NCI-H2107 (cell line): ENCODE data around the gene FRS3.
A peak's percentile ranks its signal among the peaks of the same experiment; 100 is the strongest.

Experiments used
- DNase-seq: peaks from one replicate; lab custom pipeline; 2025; lab: John Stamatoyannopoulos, UW

The FRS3 gene

DNA sequence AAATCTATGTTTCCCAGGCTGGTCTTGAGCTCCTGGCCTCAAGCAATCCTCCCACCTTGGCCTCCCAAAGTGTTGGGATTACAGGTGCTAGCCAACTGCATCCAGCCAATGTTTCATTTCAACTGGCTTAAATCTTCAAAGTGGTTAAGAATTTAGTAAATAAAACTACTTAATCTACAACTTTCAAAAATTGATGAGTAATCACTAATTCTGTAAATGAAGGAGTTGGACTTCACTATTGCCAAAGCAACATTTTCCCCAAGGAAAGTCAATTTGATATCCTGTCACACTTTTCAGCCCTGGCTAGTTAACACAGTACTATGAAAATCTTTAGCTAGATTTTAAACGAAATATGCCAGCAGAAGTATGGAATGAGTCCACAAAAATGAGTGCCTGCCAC is 11.6 kb upstream of the FRS3 start:
- no peak for DNase-seq

DNA sequence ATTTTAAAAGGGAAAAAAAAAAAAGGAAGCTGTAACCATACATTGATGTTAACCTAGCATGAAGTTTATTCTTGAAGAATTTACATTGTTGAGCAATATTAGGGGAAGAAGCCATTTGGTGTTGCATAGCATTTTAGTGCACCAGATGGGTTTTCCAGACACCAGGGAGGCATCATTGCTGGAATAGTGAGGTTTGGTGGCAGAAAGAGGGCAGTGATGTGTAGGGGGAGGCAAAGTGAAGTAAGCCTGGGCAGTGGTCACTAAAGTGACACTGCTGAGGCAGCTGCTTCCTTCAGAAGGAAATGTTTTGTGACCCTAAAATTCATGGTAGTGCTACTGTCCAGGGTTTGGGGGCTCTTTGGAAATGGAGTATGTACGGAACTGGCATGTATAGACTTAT is 10.3 kb upstream of the FRS3 start:
- DNase-seq = no peak

GRCh38 chr6:41789390-41789724 is 9.7 kb upstream of the FRS3 start:
- DNase-seq = no peak

DNA sequence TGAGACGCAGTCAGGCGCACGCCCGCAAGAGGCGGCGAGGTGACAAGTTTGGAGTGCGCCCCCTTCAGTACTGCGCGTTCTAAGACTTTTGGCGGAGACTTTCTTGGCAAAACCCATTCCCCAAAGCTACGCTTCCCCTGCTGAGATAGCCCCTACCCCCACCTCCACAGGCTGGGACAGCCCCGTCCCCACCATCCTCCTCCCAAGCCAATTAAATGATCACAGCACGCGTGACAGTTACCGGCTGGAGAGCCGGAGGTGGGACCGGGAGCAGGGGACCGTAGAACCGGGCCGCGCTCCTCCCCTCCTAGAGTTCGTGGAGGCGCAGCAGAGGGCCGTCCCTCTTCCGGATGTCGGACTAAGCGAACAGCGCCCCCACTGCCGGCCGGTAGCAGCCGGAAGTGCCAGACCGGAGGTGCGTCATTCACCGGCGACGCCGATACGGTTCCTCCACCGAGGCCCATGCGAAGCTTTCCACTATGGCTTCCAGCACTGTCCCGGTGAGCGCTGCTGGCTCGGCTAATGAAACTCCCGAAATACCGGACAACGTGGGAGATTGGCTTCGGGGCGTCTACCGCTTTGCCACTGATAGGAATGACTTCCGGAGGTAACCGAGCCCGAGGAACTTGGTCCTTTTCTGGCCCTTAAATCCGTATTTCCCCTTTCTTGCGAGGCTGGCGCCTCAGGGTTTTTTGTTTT is 7.7 kb upstream of the FRS3 start, which contains the start of gene TOMM6:
Gene TOMM6, plus strand, starts transcription at position 476 of the 699 bp plus-strand sequence. Its CDS starts 4 bp downstream, at position 480.
- DNase-seq = peak; percentile 70

DNA sequence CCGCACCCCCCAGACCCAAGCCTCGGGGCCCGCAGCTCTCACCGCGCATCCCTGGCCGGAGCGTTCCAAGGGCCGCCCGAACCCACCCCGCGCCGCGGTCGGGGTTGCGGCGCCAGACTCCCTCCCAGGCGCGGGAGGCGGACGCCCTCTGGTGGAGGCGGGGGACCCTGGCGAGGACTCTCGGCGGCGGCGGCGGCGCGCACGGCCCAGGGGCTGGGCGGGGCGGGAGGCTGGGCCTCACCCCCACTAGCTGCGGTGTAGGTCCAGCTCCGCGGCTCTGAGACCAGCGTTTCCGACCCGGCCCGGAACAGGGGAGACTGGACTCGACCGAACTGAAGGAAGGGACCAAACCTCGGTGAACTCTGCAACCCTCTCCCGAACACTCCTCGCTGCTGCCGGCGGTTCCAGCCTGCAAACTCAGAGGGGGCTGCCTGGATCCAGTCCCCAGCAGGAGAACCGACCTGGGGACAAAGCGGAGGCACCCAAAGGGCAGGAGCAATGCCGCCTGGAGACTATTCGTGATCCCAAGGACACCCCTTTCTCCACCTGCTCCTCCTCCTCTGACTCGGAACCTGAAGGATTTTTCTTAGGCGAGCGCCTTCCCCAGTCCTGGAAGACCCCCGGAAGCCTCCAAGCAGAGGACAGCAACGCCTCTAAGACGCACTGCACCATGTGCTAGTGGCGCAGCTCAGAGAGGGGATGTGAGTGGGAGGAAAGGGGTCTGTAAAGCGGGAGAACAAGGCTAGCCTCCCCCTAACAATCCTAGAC is 6.9 kb upstream of the FRS3 start:
- DNase-seq = peak; percentile 12

DNA sequence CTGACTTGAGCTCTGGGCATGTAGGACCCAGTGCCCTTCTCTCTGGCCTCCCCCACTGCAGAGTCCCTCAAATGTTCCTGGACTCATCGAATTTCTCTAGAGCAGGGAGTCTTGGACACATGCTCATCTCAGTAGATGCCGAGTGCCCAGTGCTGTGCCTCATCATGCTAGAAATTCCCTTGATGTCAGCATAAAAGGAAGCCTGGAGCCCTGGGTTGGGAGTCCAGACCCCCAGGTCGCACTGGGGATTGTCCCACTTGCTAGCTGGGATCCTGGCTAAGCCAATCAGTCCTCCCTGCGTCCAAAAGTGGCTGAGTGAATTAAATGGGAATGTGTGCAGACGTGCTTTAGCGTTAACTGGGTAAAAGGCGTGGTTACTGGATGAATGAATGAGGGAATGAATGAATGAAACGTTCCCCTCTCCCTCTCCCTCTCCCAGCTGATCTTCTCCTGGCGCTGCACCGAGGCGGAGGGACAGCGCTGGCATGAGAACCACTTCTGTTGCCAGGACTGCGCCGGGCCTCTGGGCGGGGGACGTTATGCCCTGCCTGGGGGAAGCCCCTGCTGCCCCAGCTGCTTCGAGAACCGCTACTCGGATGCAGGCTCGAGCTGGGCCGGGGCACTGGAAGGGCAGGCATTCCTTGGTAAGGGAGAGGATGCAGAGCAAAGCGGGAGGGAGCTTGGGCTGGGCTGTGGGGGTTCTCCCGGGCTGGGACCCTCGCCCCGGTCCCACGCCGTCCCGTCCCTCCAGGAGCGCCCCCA is 6.2 kb upstream of the FRS3 start:
- no peak for DNase-seq

GRCh38 chr6:41785254-41785653 is 5.6 kb upstream of the FRS3 start:
- DNase-seq = no peak

- DNase-seq = no peak
Observed at GRCh38 chr6:41784581-41785171, 5.0 kb upstream of the FRS3 start.

DNA sequence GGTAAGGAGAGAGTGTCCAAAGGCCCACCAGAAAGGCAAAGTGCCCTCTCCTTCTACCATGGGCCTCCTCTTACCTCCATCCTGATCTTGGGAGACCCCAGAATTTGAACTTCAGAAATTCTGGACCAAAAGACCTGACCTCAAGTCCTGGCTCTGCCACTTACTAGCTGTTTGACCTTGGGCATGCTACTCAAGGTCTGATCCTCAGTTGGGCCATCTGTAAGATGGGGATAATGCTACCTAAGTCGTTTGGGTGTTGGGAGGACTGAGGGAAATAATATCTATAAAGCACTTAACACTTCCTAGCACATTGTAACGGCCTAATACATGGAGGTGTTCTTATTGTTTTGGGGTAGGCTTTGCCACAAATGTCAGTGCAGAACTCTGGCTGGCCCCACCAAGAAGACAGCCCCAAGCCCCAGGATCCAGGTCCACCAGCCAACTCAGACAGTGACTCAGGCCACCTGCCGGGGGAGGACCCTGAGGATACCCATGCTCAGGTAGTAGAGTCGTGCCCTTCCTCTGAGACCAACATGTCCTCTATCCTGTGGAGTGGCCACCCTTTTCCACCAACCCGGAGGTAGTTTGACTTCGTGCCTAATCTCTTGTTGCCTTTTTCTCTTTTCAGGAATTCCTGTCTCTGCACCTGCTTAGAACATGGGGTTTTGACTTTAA is 3.5 kb upstream of the FRS3 start:
- DNase-seq = no peak

DNA sequence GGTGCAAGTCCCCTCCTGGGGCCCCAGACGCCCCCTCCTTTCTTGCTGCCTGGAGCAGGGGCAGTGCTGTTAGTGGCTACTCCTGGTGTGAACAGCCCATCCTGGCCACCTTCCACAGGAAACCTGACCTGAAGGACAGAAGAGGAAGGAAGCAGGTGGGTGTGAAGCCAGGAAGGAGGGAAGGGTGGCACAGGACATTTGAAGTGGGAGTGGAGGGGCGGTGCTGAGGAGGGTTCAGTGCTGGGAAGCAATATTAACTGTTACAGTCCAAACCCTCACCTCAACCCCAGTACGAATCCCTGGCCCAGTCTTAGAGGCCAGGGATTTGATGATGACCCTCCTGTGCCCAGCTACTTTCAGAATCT is 1.6 kb upstream of the FRS3 start:
- no peak for DNase-seq

DNA sequence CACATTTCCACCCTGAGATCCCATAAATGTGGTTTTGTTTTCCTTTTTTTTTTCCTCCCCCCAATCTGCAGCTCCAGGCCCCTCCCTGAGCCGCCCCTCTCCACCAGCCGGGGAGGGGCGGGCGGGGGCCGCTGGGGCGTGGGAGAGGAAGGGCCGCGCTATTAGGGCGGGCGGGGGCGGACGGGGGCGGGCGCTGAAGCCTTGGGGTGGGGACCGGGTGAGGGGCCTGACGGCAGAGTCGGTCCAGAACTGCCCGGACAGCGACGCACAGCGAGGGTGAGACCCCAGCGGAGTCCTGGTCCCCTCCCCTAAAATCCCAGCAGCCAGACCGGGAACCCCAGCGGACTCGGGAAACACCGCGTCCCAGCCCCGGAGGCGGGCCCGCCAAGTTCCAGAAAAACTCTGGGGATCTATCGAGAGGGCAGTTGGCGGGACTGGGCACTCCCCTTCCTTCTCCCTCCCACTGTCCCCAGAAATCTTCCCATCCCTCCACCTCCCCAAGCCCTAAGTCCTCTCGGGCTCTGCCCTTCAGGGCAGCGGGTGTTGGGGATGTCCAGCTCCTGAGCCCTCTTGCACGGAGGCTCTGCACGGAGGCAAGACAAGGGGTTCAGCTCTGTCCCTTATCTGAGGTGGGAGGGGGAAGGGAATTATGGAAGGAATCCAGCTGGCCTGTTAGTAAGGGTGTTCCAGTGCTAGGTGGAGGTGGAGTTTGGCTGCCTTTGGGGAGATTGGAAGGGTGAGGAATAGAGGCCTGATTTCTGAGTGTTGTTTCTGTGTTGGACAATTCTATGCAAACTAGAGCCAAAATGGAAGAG is 1.1 kb upstream of the FRS3 start, which contains the start of gene PRICKLE4:
Gene PRICKLE4, plus strand, starts transcription at position 232 of the 815 bp plus-strand sequence. CDS start 2,692 bp downstream, outside the sequence.
- DNase-seq = no peak

GRCh38 chr6:41779336-41779735 is 364 bp downstream of the FRS3 start:
- DNase-seq = no peak

- no peak for DNase-seq
Observed at GRCh38 chr6:41778895-41779294, 805 bp downstream of the FRS3 start.

GRCh38 chr6:41777551-41778285 is 2.0 kb downstream of the FRS3 start:
- no peak for DNase-seq

GRCh38 chr6:41775293-41775882 is 4.3 kb downstream of the FRS3 start:
- DNase-seq = no peak

- no peak for DNase-seq
Observed at GRCh38 chr6:41774841-41775240, 4.9 kb downstream of the FRS3 start.

- no peak for DNase-seq
Observed at GRCh38 chr6:41771058-41771983, 8.4 kb downstream of the FRS3 start.

GRCh38 chr6:41770381-41771057 is 9.2 kb downstream of the FRS3 start:
- DNase-seq = no peak
